Activated T-cell treated with anti-CD3 and anti-CD28 coated beads for 4 hours (primary cell): Measurements from ENCODE around the gene PTPRT.

Experiments used
- DNase-seq: peaks from one replicate; pipeline ENCODE4 v3.0.0-alpha.2; 2020

The PTPRT gene

DNA sequence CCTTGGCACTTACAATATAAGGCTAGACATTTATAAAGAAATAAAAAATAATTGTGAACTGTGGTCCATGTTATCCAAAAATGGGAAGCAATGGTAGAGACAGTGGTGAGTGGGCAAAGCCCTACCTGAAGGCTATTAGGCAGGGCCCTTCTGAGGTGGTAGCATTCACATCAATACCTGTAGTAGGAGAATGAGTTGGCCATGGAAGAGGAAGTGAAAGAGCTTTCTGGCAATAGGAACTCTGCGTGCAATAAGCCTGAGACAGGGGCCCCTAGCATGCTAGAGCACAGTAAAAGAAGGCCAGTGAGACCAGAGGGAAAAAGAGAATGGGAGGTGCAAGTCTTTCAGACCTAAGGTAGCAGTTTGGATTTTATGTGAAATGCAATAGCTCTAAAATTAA lies 754.5 kb downstream of the PTPRT start:
- DNase-seq, result no peak

GRCh38 chr20:42432496-42433334 lies 757.0 kb downstream of the PTPRT start:
- no peak for DNase-seq

GRCh38 chr20:42430598-42430997 lies 759.1 kb downstream of the PTPRT start:
- no peak for DNase-seq

GRCh38 chr20:42429761-42430458 lies 759.8 kb downstream of the PTPRT start:
- DNase-seq, result no peak

- no peak for DNase-seq
Measured at GRCh38 chr20:42419814-42420532, 769.7 kb downstream of the PTPRT start.

GRCh38 chr20:42406826-42407225 lies 782.9 kb downstream of the PTPRT start:
- no peak for DNase-seq

- no peak for DNase-seq
Measured at GRCh38 chr20:42402455-42402854, 787.3 kb downstream of the PTPRT start.

GRCh38 chr20:42401613-42402012 lies 788.1 kb downstream of the PTPRT start:
- no peak for DNase-seq

- no peak for DNase-seq
Measured at GRCh38 chr20:42399802-42400201, 789.9 kb downstream of the PTPRT start.

DNA sequence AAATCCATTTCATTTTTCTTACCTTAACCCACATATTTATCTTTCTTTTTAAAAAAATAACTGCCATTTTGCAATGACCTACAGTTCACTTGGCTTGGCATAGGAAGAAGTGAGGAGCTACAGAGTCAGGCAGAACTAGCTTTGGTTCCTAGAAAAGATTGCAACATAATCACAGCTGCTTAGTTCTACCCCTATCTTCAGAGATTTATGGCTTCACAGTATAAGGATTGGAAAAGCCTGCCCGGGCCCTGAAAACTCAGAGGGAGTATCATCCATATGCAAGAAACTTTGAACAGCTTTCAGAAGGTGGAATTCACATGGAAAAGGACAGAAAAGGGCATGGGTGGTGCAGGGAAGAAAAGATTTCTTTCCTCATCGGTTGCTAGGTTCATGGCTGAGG lies 797.3 kb downstream of the PTPRT start:
- no peak for DNase-seq

- DNase-seq, result no peak
Measured at GRCh38 chr20:42391807-42392206, 797.9 kb downstream of the PTPRT start.

DNA sequence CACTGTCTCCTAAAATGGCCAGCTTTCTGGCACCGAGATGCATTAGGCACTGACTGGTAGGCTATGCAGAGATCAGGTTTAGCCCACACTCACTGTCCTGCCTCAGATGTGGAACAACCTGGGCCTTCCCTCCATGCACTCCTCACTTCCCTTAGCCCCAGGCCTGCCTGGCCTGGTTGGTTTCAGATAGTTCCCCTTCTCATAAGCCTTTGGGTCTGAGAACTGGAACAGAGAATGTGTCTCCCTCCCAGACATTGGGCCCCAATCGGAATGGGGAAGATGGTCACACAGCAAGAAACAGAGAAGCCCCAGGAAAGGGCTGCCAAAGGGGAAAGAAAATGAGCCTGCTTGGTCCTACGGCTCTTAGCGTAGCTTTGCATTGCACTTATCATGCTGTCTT lies 809.4 kb downstream of the PTPRT start:
- no peak for DNase-seq

DNA sequence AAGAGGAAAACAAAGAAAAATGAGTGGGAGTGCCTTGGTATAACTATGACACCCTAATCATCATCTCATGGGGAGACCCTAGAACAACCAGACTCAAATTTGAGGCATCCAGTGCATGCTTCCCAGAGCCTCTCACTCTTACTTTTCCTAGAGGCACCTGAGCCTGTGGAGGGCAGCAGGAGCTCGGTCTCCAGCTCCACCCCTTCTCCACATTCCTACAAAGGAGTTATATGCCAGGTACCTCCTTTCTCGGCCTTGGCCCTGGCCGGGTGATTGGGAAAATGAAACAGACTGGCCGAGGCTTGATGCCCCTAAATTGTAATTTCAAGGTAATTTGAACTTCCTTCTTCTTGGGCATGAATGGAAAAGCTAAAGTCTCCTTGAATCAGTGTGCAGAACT lies 810.3 kb downstream of the PTPRT start:
- no peak for DNase-seq

GRCh38 chr20:42378826-42379225 lies 810.9 kb downstream of the PTPRT start:
- DNase-seq, result no peak

DNA sequence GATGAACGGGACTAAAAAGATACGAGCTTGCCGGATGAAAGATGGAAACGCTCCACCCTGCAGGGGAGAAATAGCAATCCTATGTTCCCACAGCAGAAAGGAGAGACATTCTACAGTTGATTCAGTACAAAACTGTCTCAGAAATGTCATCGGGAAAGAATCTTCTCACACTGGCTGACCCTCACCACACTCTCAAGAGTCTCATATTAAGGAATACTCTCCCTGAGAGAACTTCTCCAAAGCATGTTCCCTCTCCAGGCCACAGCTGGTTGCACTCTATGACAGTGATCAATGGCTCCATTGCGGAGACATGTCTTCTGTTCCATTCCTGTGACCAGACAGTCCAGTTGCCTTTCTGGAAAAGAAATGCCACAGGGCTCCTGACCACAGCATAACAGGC lies 813.6 kb downstream of the PTPRT start:
- DNase-seq, result no peak

DNA sequence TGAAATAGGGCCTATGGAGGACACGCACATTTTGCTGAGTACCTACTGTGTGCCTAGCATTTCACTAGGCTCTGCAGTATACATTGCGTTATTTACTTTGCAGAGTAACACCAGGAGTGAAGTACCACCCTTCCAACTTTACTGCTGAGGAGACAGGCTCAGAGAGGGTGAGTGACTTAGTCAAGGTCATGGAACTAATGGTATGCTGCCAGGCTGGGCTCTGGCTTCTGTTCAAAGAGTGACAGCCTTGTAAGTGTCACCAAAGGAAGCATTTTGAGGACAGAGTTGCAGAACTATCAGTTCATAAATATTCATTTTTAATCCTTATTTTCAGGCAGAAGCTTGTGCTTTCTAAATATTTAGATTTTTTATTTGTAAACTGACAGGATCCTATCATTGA lies 816.7 kb downstream of the PTPRT start:
- no peak for DNase-seq

- no peak for DNase-seq
Measured at GRCh38 chr20:42370075-42370474, 819.6 kb downstream of the PTPRT start.

DNA sequence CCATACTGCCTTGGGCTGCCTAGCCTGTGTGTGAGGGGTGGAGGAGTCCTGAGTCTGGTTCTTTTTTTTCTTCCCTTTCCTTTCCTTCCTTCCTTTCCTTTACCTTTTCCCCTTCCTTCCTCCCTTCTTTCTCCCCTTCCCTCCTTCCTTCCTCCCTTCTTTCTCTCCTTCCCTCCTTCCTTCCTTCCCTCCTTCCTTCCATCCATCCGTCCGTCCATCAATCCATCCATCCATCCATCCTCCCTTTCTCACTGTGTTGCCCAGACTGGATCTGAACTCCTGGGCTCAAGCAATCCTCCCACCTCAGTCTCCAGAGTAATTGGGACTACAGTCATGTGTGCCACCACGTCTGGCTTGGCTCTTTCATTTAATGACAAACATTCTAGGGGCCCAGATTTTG lies 820.8 kb downstream of the PTPRT start:
- DNase-seq, result no peak

DNA sequence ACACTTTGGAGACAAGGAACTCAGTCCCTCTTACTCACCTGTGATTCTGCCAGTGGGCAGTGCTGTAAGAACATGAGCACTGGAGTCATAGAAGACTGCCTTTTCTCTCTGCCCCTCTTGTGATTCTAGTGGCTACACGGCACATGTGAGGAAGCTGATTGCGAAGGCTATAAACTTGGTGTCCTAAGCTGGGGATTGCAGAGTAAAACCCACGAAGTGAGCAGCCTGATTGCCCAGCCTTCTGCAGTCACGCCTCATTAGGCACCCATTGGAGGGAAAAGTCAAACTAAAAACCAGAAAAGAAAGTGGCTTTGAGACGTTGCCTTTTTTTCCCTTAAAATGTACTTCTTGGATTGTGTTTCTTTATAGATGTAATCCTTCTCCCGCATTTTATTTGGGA lies 823.1 kb downstream of the PTPRT start:
- DNase-seq, result no peak

GRCh38 chr20:42364446-42364845 lies 825.3 kb downstream of the PTPRT start:
- DNase-seq, result no peak

DNA sequence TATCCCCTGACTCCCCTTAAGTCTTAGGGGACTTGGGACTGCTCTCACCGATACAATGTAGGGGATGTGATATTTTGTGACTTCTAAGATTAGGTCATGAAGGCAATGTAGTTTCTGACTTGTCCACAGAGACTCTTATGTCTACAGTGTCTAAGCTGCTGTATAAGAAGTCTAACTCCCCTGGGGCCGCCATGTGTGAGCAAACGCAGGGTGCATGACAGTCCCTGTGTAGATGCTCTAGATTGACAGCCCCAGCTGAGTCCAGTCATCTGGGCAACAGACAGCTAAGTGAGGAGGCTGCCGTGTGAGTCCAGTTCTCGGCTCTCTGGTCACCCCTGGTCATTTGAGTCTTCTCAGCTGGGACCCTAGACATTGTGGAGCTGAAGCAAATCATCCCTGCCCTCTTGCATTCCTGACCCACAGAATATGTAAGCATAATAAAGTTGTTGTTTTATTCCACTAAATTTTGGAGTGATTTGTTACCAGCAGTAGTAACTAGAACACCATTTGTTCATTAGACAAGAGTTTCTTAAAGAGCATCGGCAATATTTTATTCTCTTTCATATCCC lies 828.2 kb downstream of the PTPRT start:
- no peak for DNase-seq

GRCh38 chr20:42360621-42361020 lies 829.1 kb downstream of the PTPRT start:
- DNase-seq, result no peak

GRCh38 chr20:42359617-42360016 lies 830.1 kb downstream of the PTPRT start:
- no peak for DNase-seq

DNA sequence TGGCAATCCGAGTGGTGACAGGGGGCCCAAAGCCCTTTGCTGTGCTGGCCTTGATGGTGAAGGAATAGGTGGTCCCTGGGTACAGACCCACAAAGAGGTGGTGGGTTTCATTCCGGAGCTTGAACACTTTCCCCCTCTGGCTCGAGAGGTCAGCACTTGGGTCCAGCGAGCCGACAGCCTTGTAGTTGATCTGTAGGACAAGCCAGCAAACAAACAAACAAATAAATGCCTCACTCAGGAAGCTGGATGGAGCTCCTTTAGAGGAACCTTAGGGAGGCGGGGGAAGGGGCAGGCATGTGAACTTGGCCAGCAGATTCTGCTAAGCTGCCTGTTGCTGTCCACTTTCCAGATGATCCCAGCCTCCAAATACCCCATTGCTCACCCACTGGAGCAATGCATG lies 837.6 kb downstream of the PTPRT start:
- no peak for DNase-seq
